ENCODE data around the gene GPC6. TPM values are rescaled to one million over a fixed set of nuclear protein-coding genes. Genes with fewer than 3 reads are reported as not detected.

GPC6 gene
- total RNA-seq, 1 donor from 2014 or later, result 42.9 TPM

DNA sequence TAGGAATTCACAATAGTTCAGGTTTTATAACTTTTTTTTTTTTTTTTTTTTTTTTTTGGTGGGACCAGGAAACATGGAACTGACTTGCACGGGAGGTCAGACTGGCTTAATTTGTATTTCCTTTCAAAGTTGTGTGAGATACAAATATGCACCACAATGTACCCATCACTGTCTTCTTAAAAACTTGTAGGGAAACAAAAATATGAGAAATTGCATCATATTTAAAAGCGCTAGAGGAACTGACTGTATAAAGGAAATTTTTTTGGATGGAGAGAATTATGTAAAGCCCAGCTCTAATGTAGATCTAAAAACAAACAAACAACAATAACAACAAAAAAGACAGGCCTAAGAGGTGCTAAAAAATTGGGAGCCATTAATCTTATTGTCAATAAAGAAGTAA, 1006.3 kb downstream of the GPC6 start:
- TF ChIP-seq EZH2 (IDR thresholded peaks at IDR 0.05), result no peak
- TF ChIP-seq, protein P1, sequence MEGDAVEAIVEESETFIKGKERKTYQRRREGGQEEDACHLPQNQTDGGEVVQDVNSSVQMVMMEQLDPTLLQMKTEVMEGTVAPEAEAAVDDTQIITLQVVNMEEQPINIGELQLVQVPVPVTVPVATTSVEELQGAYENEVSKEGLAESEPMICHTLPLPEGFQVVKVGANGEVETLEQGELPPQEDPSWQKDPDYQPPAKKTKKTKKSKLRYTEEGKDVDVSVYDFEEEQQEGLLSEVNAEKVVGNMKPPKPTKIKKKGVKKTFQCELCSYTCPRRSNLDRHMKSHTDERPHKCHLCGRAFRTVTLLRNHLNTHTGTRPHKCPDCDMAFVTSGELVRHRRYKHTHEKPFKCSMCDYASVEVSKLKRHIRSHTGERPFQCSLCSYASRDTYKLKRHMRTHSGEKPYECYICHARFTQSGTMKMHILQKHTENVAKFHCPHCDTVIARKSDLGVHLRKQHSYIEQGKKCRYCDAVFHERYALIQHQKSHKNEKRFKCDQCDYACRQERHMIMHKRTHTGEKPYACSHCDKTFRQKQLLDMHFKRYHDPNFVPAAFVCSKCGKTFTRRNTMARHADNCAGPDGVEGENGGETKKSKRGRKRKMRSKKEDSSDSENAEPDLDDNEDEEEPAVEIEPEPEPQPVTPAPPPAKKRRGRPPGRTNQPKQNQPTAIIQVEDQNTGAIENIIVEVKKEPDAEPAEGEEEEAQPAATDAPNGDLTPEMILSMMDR (IDR thresholded peaks at IDR 0.05), result no peak
- TF ChIP-seq EZH2phosphoT487 (IDR thresholded peaks at IDR 0.05), result no peak

DNA sequence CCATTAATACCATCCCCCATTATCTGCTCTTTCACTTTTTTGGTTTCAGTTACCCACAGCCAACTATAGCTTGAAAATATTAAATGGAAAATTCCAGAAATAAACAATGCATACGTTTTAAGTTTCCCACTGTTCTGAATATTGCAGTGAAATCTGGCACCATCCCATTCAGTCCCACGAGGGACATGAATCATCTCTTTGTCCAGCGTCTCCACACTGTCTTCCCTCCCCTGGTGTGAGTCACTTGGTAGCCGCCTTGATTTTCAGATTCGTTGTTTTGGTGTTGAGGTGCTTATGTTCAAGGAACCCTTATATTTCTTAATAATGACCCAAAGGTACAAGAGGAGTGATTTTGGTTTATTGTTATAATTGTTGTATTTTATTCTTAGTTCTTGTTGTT, 1006.8 kb downstream of the GPC6 start:
- H3K4me3 ChIP-seq, result no peak overlapping the region
- H3K9me3 ChIP-seq (ENCODE audit: low read depth), result no peaks in the 10 kb centered on the region
- H4K20me1 ChIP-seq (ENCODE audit: low read depth), result no peaks in the 10 kb centered on the region
- H3K4me2 ChIP-seq, result no peak overlapping the region
- no peaks in the 10 kb centered on the region for H3K79me2 ChIP-seq (ENCODE audit: low read depth)
- no peak overlapping the region for H2AFZ ChIP-seq (replicated peaks)
- H3K4me1 ChIP-seq, result no peaks in the 10 kb centered on the region
- peaks cover 6% of the 10 kb centered on the region for H3K4me1 Mint-ChIP-seq
- no peaks in the 10 kb centered on the region for H3K36me3 Mint-ChIP-seq
- H3K9ac ChIP-seq, result no peak overlapping the region
- no peaks in the 10 kb centered on the region for H3K27me3 ChIP-seq
- no peak for DNase-seq (ENCODE audit: low spot score)
- H3K27ac Mint-ChIP-seq, result no peak overlapping the region
- no peak overlapping the region for H3K4me3 Mint-ChIP-seq
- TF ChIP-seq EZH2 (IDR thresholded peaks at IDR 0.05) (no peak), EZH2phosphoT487 (IDR thresholded peaks at IDR 0.05) (no peak)
- TF ChIP-seq, protein P1 (IDR thresholded peaks at IDR 0.05), result no peak
- no peaks in the 10 kb centered on the region for H3F3A ChIP-seq (ENCODE audit: low read depth)
- no peaks in the 10 kb centered on the region for H3K27me3 Mint-ChIP-seq (ENCODE audit: insufficient read depth, low read depth)
- H3K27ac ChIP-seq, result no peak overlapping the region
- H3K9me3 Mint-ChIP-seq, result no peaks in the 10 kb centered on the region
- no peaks in the 10 kb centered on the region for H3K36me3 ChIP-seq

More for the DNA sequence above, 1006.3 kb downstream of the GPC6 start:
- Mint-ChIP-seq H3K4me1 (peaks cover 6% of the 10 kb centered on the region), H3K27ac (no peak overlapping the region), H3K9me3 (no peaks in the 10 kb centered on the region), H3K4me3 (no peak overlapping the region), H3K36me3 (no peaks in the 10 kb centered on the region), H3K27me3 (ENCODE audit: insufficient read depth, low read depth) (no peaks in the 10 kb centered on the region)
- Histone ChIP-seq H2AFZ (replicated peaks) (no peak overlapping the region), H4K20me1 (ENCODE audit: low read depth) (no peaks in the 10 kb centered on the region), H3K4me3 (no peak overlapping the region), H3K27ac (no peak overlapping the region), H3K9ac (no peak overlapping the region), H3K36me3 (no peaks in the 10 kb centered on the region), H3F3A (ENCODE audit: low read depth) (no peaks in the 10 kb centered on the region), H3K27me3 (no peaks in the 10 kb centered on the region), H3K4me1 (no peaks in the 10 kb centered on the region), H3K4me2 (no peak overlapping the region), H3K79me2 (ENCODE audit: low read depth) (no peaks in the 10 kb centered on the region), H3K9me3 (ENCODE audit: low read depth) (no peaks in the 10 kb centered on the region)
- DNase-seq (ENCODE audit: low spot score), result no peak

DNA sequence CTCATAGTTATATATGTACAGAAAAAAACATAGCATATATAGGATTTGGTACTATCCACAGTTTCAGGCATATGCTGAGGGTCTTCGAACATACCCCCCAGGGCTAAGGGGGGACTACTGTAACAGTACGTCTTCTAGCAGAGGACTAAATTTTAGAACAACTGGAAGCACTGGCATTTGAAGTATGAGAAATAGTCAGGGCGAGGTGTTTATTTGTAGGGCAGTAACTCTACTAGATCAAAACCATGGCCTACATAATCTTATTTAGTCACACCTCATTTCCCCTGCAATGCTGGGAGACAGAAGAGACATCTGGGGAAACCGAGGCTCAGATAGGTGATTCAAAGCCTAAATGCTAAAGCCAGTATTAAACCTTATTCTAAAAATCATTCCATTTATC, 1007.2 kb downstream of the GPC6 start:
- H3K9me3 ChIP-seq (ENCODE audit: low read depth), result no peaks in the 10 kb centered on the region
- Mint-ChIP-seq H3K36me3 (no peaks in the 10 kb centered on the region), H3K4me3 (no peak overlapping the region), H3K9me3 (no peaks in the 10 kb centered on the region), H3K4me1 (peaks cover 6% of the 10 kb centered on the region), H3K27me3 (ENCODE audit: insufficient read depth, low read depth) (peaks cover 3% of the 10 kb centered on the region), H3K27ac (no peak overlapping the region)
- TF ChIP-seq, protein P1 (IDR thresholded peaks at IDR 0.05), result no peak
- TF ChIP-seq EZH2phosphoT487 (IDR thresholded peaks at IDR 0.05) (no peak), EZH2 (IDR thresholded peaks at IDR 0.05) (no peak)
- H3K27ac ChIP-seq, result no peak overlapping the region
- H4K20me1 ChIP-seq (ENCODE audit: low read depth), result no peaks in the 10 kb centered on the region
- H3K9ac ChIP-seq, result no peak overlapping the region
- H3K79me2 ChIP-seq (ENCODE audit: low read depth), result no peaks in the 10 kb centered on the region
- H3F3A ChIP-seq (ENCODE audit: low read depth), result no peaks in the 10 kb centered on the region
- H3K27me3 ChIP-seq, result no peaks in the 10 kb centered on the region
- DNase-seq (ENCODE audit: low spot score), result no peak
- no peak overlapping the region for H3K4me2 ChIP-seq
- H3K36me3 ChIP-seq, result no peaks in the 10 kb centered on the region
- H3K4me1 ChIP-seq, result no peaks in the 10 kb centered on the region
- H2AFZ ChIP-seq (replicated peaks), result no peak overlapping the region
- no peak overlapping the region for H3K4me3 ChIP-seq

Measured in neural progenitor cell (in vitro differentiated cells).